ENCODE data around the gene MYH8.

GRCh38 chr17:10360578-10360977, 61.2 kb downstream of the MYH8 start:
- no peak for TF ChIP-seq POLR2A (IDR thresholded peaks at IDR 0.05; ENCODE audit: low read depth, low read length)
- TF ChIP-seq TAF1 (IDR thresholded peaks at IDR 0.05; ENCODE audit: low read depth, low read length), result no peak
- no peak for TF ChIP-seq POLR2AphosphoS5 (IDR thresholded peaks at IDR 0.05; ENCODE audit: low read depth, low read length)
- no peak for TF ChIP-seq SPI1 (IDR thresholded peaks at IDR 0.05; ENCODE audit: low read depth, low read length)

Measured in GM12891 (cell line).